Erythroblast (primary cell): ENCODE data around the gene CKB.

Source experiments
- GATA1 ChIP-seq: IDR thresholded peaks from 2 replicates; pipeline ENCODE4 v1.6.1; 2011; ENCODE audit warnings: low read depth, mild to moderate bottlenecking, control low read depth, low read length, moderate library complexity
- POLR2A ChIP-seq: IDR thresholded peaks from 2 replicates; pipeline ENCODE4 v1.6.1; 2011; ENCODE audit warnings: mild to moderate bottlenecking, low read length

DNA sequence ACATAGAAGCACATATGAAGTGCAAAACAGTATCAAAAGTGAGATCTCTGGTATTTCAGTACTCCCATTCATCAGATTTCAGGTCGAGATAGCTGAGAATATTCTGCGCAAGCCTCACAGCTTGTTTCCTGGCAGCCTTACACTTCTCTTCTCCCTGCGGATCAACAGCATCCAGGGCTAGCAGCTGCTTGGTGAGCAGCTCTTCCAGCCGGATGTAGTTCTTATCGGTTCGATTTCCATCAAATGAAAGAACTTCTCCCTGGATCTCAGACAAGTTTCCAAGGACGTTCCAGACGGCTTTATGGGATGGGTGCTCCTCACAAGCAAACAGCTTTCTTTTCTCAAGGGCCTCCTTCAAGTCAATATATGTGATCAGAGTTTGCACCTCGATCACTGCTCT lies 37.1 kb upstream of the CKB start:
- TF ChIP-seq POLR2A (no peak), GATA1 (no peak)
